Stimulated activated CD8-positive, alpha-beta memory T cell treated with anti-CD3 and anti-CD28 coated beads, Interleukin-7, amount 100 ng/mL, for 1 hour (primary cell): Measurements from ENCODE around the gene EDARADD.
"Not testable (repeated sequence)": the region's sequence is repeated elsewhere in the genome, so short reads cannot be mapped to it uniquely, and the experiment has no call there.

Experiments
- DNase-seq, 2 donors: peaks; one replicate each; pipeline ENCODE4 v3.0.0-alpha.2; 2020; ENCODE audit warnings: low read depth in 2 of 2

Gene EDARADD

DNA sequence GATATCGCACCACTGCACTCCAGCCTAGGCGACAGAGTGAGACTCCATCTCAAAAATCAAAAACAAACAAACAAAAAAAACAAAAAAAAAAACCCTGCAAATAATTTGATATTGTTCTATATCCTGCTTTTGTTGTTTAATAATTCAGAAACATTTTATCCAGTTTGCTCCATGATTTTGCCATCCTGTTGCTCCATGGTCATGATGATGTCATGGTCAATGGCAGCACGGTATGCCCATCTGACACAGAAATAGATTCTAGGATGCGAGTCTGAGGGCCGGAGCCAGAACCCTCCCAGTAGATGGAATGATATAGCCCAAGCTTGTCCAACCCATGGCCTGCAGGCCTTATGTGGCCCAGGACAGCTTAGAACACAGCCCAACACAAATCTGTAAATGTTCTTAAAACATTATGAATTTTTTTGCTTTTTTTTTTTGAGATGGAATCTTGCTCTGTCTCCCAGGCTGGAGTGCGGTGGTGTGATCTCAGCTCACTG, 39.8 kb downstream of the EDARADD start:
- DNase-seq = no peak

DNA sequence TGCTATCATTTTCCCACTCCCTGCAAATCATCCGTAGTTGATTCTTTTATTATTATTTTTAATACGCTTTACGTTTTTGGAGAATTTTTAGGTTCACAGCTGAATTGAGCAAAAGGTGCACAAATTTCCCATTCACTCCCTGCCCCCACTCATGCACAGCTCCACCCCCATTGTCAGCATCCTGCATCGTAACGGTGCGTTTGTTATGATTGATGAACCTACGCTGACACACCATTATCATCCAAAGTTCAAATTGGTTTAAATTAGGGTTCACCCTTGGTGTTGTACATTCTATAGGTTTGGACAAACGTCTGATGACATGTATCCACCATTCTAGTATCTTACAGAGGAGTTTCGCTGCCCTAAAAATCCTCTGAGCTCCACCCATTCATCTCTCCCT, 44.5 kb downstream of the EDARADD start:
- no peak for DNase-seq

DNA sequence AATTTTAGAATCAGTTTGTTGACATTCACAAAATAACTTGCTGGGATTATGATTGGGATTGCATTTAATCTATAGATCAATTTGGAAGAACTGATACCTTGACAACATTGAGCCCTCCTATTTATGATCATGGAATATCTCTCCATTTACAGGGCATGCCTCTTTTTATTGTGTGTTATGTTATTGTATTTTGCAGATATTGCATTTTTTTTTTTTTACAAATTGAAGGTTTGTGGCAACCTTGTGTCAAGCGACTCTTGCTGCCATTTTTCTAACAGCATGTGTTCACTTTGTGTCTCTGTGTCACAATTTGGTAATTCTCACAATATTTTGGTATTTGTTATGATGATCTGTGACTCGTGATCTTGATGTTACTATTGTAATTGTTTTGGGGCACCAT, 46.3 kb downstream of the EDARADD start:
- no peak for DNase-seq

DNA sequence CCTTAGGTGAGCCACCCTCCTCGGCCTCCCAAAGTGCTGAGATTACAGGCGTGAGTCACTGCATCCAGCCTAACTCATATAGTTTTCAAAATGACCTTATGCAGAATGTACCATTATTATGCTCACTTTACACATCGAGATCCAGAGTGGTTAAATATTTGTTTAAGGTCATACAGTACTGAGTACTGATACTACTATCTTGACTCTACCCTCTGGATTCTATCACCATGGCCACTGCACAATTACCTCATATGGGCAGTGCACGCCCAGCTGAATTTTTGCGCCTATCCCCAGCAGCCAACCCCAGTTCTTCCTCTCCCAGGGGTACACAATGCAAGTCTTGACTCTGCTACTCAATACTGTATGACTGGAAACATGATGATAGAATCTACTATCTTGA, 56.7 kb downstream of the EDARADD start:
- no peak for DNase-seq

DNA sequence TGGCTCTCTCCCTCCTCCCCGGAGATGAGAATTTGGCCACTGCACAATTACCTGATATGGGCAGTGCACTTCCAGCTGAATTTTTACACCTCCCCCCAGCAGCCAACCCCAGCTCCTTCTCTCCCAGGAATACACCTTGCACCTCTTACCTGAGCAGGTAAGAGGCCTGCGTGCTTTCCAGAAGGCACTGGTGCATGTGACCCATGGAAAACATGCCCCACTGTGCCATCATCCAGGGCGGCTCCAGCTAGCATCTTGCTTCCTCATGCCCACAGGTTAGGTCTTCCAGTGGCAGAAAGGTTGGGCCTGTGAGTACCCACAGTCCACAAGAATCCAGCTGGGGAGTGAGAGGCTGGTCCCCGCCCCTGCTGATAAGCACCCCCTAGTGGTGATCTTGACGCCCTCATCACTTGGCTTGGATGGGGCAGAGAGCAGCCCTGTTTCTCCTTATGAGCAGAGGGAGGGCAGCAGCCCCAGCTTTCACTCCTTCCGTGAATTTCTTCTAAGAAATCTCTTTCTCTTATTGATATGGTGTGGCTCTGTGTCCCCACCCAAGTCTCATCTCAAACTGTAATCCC, 57.8 kb downstream of the EDARADD start:
- DNase-seq = peak in 1 of 2 donors; percentile 19

DNA sequence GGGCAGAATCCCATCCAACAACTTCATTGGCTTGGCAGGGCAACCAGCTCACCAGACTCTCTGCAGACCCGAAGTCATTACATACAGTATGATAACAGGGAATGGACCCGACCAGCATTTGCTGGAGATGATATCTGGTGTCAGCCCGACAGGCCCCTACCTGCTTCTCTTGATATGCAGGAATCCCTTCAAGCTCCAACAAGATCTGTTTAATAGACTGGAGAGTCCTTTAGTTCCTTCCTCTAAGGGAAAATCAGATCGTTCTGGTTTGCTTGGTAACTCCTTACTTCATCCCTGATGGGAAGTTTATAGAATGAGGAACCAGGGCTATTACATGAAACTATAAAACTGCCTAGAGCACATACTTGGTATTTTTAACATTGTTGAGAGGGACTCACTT, 61.2 kb downstream of the EDARADD start:
- DNase-seq = no peak

DNA sequence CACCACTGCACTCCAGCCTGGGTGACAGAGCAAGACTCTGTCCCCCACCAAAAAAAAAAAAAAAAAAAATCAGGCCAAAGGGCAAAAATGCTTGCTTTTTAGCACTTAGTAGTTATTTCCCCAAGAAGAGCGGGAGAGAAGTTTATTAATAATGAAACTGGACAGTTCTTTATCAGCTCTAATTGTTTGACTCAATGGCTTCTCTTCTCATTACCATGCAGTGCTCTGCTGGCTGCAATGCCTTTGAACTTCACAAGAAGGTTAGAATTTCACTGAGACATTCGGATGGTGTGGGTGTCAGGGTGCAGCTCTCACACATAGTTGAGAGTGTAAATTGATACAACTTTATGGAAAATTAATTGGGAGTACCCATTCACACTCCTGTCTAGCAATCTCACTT, 63.7 kb downstream of the EDARADD start:
- no peak for DNase-seq

DNA sequence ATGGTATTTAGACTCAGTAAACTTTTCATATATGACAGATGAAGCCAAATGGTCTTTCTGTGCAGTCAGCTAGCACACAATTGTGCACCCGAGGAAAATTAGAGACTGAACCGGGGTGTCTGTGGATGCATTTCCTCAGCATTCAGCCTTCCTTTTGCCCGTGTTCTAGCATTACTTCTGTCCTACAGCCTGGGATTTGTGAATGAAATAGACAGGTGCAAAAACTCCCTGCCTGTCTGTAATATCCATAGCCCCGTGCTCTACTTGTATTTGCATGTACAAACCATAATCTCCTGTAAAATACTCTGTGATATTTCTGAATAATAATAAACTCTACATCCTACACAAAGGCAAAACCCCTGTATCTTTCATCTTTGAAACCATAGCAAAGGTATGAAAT, 64.9 kb downstream of the EDARADD start:
- no peak for DNase-seq

DNA sequence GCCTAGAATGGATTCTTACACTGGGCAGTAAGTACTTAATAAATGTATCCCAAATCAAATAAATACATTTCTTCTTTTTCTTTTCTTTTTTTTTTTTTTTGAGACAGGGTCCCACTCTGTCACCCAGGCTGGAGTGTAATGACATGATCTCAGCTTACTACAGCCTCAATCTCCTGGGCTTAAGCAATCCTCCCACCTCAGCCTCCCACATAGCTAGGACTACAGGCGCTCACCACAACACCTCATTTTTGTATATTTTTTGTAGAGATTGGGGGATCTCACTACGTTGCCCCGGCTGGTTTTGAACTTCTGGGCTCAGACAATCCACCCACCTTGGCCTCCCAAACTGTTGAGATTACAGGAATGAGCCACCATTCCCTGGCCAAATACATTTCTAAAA, 66.0 kb downstream of the EDARADD start:
- DNase-seq = no peak

DNA sequence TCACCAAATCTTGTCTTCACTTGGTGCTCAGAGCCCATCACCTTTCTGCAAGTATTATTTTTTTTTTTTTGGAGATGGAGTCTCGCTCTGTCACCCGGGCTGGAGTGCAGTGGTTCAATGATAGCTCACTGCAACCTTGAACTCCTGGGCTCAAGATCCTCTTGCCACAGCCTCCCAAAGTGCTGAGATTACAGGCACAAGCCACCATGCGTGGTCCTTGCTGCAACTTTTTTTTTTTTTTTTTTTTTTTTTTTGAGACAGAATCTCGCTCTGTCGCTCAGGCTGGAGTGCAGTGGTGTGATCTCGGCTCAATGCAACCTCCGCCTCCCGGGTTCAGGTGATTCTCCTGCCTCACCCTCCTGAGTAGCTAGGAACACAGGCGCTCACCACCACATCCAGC, 70.1 kb downstream of the EDARADD start:
- not testable (repeated sequence) for DNase-seq

DNA sequence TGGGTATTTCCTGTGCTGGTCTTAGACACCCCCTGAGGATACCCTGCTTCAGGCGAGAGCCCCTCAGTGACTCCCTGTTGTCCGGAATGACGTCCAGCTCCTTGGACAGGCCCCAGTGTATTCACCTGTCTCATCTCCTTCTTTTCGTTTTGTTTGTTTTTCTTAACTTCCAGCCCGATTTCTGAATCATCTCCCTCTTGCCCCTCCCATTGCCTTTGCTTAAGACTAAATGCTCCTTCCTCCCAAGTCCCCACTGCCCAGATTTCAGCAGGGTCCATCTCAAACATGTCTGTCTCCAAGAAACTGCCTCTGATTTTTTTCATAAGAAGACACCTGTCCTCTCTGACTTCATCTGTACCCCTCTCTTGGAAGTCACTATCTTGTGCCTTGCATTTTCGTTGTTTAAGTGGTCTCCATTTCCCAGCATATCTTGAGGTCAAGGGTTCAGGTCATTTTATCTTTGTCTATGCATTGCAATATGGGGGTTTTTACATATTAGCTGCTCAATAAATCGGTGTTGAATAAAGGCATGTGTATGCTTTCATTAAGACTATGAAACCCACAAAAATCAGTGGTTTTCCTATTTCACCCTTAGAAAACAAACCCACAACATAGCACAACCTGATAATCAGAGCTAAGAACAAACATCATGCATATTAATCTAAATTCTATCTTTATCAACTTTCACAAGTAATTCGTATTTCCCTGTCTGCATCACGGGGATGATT, 71.3 kb downstream of the EDARADD start:
- no peak for DNase-seq

DNA sequence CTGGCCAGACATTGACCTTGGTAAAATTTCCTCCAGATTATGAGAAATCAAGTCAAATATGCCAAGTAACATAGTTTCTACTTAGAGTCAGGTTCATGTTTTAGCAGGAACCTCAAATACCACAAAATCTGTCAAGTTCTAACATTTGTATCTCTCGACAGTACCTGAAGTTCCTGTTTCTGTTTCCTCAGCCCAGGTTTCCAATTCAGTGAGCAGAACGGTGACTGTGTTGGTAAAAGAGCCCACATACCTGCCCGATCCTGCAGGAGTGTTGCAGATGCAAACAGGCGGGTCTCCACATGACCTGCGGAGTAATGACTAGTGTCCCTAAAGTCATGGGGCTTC, 71.8 kb downstream of the EDARADD start:
- no peak for DNase-seq

DNA sequence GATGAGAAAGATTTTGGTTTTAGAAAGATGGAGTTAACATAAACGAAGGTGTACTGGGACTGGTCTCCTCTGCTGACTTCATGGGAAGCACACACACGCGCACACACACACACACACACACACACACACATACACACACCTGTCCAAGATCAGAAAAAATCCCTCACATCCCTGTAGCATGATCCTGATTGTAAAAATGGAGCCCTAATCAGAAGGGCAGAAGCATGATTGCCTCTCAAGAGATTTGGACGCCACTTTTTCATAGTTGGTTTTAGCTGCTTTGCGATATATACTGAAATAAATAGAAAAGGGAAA, 73.2 kb downstream of the EDARADD start:
- no peak for DNase-seq

DNA sequence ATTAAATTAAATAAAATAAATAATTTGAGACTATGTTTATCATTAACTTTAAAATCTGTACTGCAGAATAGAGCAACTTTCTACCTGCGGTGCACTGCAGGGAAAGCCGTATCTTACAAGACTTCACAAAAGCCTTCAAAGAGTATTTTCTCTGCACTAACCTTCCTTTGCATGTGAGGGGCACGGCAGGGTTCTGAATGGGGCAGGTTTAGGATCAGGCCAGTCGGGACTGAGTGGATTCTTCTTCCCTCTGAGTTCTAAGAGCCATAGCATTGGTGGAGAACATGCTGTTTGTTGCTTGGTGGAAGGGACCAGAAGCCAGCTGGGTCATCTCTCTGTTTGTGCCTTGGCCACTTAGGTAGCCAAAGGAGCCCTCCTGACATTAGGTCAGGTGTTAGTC, 74.5 kb downstream of the EDARADD start:
- no peak for DNase-seq

DNA sequence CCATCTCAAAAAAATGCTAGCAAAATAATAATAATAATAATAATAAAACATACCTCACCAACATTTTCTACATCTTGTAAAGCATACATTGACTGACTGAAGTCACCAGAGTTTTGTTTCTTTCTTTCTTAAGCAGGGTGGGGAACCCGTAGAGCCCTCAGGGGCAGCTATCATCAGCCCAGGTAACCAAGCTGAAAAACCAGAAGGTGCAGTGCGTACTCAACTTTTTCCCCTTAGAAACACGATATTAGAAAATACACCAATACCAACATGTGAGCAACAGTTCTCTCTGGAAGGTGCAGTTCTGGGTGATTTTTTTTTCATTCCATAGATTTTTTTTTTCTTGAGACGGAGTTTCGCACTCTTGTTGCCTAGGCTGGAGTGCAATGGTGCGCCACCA, 75.4 kb downstream of the EDARADD start:
- DNase-seq = no peak

DNA sequence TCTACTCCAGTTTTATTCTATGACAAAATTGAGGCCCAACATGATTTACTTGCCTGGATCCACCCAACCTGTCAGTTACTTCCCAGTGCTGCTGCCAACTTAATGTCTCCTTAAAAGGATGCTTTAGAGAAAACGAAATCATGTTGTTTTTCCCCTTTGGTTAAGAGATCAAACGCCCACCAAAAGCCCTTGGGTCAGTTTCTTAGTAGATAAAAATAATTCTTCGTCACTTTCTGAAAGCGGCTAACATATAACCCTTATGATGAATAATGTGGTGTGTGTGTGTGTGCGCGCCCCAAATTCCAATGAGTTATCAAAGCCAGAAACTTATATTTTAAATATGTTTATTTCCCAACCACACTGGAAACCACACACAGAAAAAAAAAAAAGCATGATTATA, 77.0 kb downstream of the EDARADD start:
- no peak for DNase-seq

DNA sequence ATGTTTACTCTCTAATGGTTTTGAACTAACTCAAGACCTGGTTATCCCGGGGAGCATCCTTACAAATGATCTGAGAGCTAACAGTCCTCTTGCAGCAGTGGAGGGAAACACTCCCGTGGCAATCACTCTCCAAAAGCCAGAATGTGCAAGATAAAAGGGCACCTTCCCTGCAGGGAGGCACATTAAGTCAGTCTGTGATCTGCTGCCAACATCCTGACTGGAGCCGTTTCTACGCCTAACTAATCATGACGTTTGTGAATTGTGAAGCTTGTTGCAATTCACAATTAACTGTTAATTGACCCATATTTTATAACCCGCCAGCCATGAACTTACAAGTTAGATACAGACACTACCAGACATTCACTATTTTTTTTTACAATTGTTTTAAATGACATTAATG, 77.6 kb downstream of the EDARADD start:
- no peak for DNase-seq

DNA sequence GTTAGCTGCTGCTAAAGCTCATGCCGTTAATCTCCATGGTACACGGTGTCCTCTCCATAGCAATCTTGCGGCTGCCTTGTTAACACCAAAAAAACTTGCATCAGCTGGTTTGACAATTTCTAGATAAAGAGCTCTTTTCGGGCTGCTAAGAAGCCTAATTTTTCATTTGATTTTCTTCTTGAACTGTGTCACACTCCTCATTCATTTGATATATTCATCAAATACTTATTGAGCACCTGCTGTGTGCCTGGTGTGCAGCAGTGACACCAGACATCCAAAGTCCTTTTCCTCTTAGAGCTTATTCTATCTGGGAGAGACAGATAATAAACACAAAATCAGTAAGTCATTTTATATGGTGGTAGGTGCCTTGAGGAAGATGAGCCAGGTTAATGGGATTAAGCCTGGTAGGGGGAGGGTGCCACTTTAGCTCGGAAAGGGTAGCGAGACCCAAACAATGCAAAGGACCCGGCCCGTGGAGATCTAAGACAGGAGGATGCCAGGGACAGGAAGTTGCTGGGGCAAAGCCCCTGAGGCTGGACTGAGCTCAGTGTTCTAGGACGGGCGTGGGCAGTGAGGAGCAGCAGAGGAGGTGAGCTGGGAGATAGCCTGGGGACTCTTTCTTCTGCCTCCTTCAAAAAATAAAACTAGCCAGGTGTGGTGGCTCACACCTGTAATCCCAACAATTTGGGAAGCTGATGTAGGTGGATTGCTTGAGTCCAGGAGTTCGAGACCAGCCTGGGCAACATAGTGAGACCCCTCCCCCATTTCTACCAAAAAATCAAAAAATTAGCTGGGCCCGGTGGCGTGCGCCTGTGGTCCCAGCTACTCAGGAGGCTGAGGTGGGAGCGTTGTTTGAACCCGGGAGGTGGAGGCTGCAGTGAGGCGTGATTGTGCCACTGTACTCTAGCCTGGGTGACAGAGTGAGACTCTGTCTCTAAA, 79.0 kb downstream of the EDARADD start:
- no peak for DNase-seq

DNA sequence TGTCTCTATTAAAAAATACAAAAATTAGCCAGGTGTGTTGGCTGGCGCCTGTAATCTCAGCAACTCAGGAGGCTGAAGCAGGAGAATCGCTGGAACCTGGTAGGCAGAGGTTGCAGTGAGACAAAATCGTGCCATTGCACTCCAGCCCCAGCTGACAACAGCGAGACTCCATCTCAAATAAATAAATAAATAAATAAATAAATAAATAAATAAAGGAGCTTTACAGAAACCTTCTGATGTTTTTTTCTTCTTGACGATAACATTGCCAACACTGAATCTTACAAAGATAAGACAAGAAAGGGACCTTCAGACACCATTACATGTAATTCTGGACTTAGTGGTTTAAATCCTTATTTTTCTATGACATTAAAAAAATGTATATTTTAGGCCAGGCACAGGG, 81.9 kb downstream of the EDARADD start:
- no peak for DNase-seq

DNA sequence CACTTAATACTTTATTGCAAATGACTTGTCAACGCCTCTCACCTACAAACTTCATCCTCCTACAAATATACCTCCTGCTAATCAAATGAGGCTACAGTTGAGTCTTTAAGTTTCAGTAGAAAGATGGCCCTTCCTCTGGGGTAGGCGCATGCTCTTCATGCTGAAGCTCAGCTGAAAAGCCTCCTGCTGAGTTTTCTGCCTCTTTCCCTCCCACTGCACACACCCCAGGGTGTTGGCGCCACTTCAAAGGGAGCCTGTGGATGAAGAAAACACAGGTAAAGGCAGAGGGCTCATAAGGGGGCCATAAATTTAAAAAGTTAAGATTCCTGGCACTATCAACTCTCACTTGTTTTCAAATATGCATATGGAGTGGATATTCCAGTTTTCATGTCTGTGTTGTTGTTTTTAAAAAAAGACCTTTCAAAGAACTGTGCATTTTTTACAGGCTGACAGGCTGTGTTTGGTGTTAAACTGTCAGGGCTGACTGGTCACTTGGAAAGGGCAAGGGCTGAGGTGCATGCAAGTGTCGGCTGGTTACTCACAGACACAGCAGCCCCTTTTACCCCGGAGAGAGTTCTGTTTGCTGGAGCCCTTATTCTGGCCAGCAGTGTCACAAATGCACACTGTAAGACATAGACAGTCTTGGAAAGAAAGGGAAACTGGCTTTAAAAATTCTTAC, 86.8 kb downstream of the EDARADD start:
- DNase-seq = no peak

DNA sequence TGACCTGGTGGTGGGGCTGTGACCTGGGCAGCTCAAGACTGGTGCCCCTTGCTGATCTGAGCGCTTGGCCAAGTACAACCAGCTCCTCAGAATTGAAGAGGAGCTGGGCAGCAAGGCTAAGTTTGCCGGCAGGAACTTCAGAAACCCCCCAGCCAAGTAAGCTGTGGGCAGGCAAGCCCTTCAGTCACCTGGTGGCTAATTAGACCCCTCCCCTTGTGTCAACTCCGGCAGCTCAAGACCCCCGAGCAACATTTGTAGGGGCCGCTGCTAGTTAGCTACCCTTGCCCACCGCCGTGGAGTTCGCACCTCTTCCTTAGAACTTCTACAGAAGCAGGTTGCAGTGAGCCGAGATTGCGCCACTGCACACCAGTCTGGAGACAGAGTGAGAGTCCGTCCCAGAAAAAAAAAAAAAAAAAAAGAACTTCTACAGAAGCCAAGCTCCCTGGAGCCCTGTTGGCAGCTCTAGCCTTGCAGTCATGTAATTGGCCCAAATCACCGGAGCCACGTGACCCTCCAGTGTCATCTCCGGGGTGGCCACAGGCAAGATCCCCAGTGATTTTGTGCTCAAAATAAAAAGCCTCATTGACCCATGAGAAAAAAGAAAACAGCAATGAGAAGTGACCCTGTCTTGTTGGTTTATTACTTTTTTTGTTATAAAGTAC, 90.4 kb downstream of the EDARADD start:
- DNase-seq = no peak
